Left lobe of liver (tissue), 2 donors: ENCODE results near the gene EPS8. TPM values are rescaled to one million over a fixed set of nuclear protein-coding genes. Genes with fewer than 3 reads are reported as not detected.

Source experiments
- ATAC-seq: fragments of 200-7000 bp; cut with Tn5 transposase; one replicate; pipeline ENCODE4 v1.9.1; 2020; ENCODE audit warnings: mild to moderate bottlenecking, moderate library complexity
- DNase-seq: peaks from one replicate; pipeline ENCODE4 v3.0.0-alpha.2; 2020; ENCODE audit warnings: low spot score
- total RNA-seq: library from RNA; stranded (reverse); gene quantifications from one replicate; pipeline ENCODE4 v1.2.1, GENCODE V29; 2021
- donor health status: DM: no; HTN: no; CAD: no; lungs with moderate emphysema.
- donor health status: DM: no; HTN: yes; CAD: no.

EPS8 gene
- total RNA-seq, 1 donor from 2014 or later, result 27.0 TPM

DNA sequence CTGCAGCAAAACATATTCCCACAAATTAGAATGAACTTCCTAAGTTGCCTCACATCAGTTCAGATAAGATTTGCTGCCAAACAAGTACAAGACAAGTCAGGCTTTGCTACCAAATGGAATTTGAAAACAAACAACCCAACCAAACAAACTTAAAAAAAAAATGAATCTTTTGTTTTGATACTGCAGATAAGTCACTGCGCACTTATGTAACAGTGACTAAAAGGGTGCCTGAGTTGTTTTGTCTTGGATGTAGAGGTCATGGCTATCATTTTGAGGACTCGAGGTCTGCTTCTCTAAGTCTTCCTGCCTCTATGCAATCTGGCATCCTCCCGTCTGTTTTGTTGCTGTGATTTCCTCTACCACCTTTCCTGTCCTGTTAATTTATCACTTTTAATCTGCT is 11.1 kb upstream of the EPS8 start:
- ATAC-seq, result no peak
- no peak for DNase-seq

GRCh38 chr12:15797818-15798217 is 8.6 kb upstream of the EPS8 start:
- ATAC-seq, result peak; percentile 75
- no peak for DNase-seq

GRCh38 chr12:15796493-15797141 is 7.4 kb upstream of the EPS8 start:
- ATAC-seq (no peak), DNase-seq (no peak)

- no peak for DNase-seq
These were observed 5.6 kb upstream of the EPS8 start for GRCh38 chr12:15794836-15795235.

GRCh38 chr12:15794196-15794595 is 5.0 kb upstream of the EPS8 start:
- DNase-seq (no peak), ATAC-seq (no peak)

More at GRCh38 chr12:15794836-15795235, 5.6 kb upstream of the EPS8 start:
- ATAC-seq, result no peak

DNA sequence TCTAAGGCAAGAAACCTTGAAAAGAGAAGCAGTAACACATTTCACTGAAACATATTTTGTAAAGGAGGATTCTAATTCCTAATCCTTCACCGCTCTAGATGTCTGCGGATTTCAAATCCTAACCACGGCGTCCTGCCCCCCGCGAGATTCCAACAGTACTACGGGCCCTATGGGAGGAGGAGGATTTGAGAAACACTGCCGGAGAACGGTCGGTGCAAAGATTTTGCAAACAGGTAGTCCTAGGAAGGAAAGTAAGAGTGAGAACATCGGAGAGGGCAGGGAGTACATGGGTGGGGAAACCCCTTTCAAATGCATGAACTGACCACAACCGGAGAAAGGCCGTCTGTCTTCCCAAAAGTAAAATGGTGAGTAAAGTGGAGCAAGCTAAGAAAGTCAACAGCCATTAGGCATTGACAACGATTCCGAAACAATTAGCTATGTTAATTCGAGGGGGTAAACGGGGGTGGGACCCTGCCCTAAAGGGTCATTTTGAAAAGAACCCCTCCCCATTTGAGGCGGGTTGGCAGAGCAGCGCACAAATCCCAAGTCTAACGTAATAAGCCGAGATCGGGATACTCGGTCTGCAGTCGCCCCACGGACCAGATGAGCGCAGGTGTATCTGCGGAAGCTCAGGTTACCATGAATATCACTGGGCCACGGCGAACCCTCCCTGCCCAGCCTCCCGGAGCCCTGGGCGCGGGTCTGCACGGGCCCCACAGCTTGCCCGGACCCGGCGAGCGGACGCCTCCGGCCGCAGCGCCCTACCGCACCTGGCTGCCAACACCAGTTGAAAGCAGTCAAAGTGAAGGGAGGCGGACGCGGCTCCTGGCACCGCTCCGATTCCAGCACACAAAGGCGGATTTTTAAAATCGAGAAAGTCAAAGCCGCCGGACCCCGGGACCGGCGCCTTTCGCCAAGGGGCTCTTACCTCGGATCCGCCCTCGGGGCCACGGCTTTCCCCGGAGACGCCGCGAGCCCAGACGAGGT is 662 bp downstream of the EPS8 start:
- DNase-seq, result peak; percentile 55
- peak; percentile 60 for ATAC-seq

DNA sequence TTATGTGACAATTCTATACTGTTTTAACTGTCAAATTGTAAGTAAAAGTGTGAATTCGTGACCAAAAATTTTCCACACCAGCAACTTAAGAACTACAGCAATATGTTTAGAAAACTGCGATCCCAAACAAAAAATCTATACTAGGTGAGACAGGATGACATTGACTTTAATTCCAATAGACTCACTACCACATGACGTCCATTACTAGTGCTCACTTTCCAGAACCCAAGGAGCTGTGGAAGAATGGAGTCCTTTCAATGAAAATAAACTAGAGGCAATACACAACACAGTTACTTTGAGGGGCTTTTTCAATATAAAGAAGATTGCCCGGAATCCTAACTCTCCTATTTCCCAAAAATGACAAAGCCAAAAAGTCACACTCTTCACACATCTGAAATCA is 1.4 kb downstream of the EPS8 start:
- DNase-seq (no peak), ATAC-seq (no peak)

DNA sequence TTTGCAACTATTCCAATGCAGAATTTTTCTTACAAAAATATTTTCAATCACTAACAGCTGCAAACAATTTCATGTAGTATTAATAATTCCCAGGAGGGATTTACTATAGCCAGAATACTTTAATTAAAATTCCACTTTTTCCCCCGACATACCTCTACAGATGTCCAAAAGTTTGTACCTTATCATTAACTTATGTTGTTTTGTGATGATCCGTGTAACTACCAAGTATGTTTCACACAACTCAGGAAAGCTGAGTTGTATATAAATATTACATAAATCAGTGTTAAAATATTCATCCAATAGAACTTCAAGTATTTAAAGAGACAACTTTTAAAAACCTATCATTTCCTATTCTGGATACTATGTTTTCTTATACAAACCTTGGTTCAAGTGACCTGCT is 2.4 kb downstream of the EPS8 start:
- DNase-seq, result no peak
- ATAC-seq, result no peak

- ATAC-seq (no peak), DNase-seq (no peak)
These were observed 5.9 kb downstream of the EPS8 start for GRCh38 chr12:15783288-15783687.

GRCh38 chr12:15782667-15783066 is 6.5 kb downstream of the EPS8 start:
- DNase-seq (no peak), ATAC-seq (no peak)

DNA sequence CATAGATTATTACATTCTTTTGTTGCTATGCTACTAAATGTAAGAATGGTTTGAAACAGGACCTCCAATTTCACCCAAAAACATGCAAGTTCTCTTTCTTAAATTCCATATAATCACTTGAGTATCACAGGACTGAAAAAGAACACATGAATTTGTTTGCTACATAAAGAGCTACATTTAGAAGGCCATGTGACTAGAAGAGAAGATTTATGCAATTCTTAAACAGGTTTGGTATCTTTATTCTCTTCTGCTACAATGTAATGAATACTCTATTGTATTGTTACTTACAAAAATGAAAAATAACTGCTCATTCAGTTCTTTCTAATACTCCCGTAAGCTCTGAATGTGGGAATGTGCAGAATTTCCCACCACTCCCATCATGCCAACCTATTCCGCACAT is 9.3 kb downstream of the EPS8 start:
- no peak for DNase-seq
- no peak for ATAC-seq

GRCh38 chr12:15778126-15778525 is 11.1 kb downstream of the EPS8 start:
- ATAC-seq (no peak), DNase-seq (no peak)

DNA sequence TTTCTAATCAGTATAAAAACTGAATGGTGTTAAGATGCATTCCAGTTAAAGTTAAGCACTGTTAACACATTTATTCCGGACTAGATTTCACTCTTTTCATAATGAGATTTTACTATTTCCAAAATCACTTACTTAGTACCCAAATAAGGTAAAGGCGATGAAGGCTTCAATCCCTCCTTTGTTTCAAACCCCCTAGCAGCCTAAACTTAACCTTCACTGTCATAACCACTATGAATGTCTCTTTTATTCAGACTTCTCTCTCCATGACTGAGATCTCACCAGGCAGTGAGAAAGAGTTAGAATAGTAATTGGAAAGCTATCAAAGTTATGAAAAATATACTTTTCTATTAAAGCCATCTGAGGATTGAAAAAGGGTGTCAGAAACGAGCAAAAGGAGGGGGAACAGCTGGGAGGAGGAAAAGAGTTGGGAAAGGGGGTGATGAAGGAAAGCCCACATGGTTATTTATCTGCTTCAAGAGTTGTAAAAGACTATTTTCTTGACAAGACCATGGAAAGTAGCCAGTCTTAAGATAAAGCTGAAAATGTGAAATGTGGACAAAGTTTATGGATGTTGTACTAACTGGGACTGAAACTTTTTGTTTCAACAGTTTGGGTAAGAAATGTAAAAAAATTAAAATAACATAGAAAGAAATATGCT is 11.7 kb downstream of the EPS8 start:
- no peak for ATAC-seq

GRCh38 chr12:15776532-15776931 is 12.7 kb downstream of the EPS8 start:
- DNase-seq (no peak), ATAC-seq (no peak)

More for the DNA sequence above, 11.7 kb downstream of the EPS8 start:
- DNase-seq, result no peak

DNA sequence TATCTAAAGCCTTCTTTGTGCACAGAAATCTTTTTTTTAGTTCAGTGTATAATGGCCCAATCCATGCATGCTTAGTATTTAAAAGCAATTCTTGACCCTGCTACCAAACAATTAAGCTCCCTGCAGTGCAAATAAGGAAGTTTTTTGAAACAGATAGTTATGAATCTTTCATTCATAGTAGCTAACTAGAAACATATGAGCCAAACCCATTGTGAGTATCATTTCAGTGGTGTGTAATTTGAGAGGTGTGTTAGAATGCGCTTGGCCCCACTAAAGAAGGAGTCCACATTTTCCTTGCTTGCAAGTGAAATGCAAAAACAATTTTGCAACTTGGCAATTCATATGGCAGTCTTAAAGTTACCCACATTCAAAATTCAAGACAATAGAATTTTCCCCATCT is 14.4 kb downstream of the EPS8 start:
- ATAC-seq (peak; percentile 28), DNase-seq (no peak)

- DNase-seq (no peak), ATAC-seq (peak; percentile 81)
These were observed 16.7 kb downstream of the EPS8 start for GRCh38 chr12:15772405-15773018.

- DNase-seq, result no peak
- ATAC-seq, result no peak
These were observed 18.6 kb downstream of the EPS8 start for GRCh38 chr12:15770581-15770980.

DNA sequence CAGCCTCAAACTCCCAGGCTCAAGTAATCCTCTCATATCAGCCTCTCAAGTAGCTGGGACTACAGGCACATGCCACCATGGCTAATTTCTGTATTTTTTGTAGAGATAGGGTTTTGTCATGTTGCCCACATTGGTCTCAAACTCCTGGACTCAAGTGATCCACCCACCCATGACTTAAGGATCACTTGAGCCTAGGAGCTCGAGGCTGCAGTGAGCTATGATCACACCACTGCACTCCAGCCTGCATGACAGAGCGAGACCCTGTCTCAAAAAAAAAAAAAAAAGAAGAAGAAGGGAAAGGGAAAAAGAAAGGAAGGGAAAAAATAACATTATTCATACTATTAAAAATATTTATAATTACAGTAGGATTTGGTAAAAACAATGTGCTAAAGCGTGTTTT is 19.2 kb downstream of the EPS8 start:
- no peak for ATAC-seq

DNA sequence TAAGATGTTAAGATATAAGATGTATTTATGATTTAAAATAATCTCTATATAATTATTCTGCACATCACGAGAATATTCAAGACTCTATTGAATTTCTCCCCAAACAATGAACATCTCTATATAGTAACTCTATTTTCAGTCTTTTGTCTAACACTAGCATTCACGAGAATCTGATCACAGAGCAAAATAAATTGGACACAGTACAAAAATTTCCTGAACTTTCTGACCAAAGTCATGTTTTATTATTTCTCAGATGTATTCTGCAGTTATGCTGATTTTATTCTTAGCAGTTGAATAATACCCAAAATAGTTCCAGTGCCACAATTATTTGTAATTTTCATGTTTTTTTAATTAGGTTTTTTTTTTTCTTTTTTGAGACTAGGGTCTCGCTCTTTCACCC is 19.6 kb downstream of the EPS8 start:
- ATAC-seq (no peak), DNase-seq (no peak)

More for the DNA sequence above, 19.2 kb downstream of the EPS8 start:
- DNase-seq, result no peak

DNA sequence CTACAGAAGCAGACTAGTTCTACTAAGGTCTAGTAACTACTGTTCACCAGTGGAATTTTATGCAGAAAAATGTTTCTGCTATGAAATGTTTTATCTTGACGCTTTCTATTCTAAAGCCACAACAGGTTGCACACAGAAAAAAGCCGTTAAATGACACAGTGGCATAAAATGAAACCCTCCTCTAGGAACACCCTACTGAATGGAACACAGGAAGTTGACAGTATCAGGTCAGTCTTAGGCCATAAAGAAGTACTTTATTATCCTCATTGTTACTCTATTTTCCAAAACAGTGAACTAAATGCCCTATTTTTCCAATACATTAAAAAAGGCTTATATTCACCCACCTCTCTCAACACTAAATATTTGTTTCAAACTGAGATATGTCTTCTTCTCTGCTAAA is 21.9 kb downstream of the EPS8 start:
- ATAC-seq (no peak), DNase-seq (no peak)

DNA sequence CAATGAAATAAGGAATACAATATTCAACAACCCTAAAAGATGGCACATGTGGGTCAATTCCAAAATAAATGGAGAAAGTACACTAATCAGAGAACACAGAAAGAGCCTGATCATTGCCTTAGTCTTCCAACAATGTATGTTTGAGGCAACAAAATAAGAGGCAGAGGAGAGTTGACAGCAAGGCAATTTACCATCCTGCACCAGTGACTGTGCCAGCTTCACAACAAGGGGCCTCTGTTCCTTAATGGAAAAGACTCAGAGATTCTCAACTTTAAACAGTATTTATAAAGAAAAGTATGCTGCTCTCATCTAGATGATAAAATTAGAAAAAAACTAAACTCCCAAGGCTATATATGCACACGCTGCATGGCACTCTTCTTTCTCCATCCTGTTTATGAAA is 25.9 kb downstream of the EPS8 start:
- DNase-seq (no peak), ATAC-seq (no peak)
